HG03521 (cell line): ENCODE measurements around the gene PRKAR2A.

Experiments
- ATAC-seq: cut with Tn5 transposase; IDR thresholded peaks from one replicate; pipeline ENCODE4 v1.9.1; 2021; ENCODE audit warnings: mild to moderate bottlenecking, moderate library complexity; ENCODE audit not compliant: unreplicated experiment

Gene PRKAR2A

GRCh38 chr3:48847504-48848423 is at the start of gene PRKAR2A:
TSS of gene PRKAR2A (minus strand) at chr3:48847874. CDS start at chr3:48847596, 278 bp downstream.
- peak; percentile 90 for ATAC-seq

GRCh38 chr3:48896936-48897335 is 49.3 kb upstream of the PRKAR2A start:
- ATAC-seq, result no peak

GRCh38 chr3:48894516-48894915 is 46.8 kb upstream of the PRKAR2A start:
- ATAC-seq, result no peak

- ATAC-seq, result no peak
Observed at GRCh38 chr3:48891606-48892005, 43.9 kb upstream of the PRKAR2A start.

- no peak for ATAC-seq
Observed at GRCh38 chr3:48885753-48886152, 38.1 kb upstream of the PRKAR2A start.

- no peak for ATAC-seq
Observed at GRCh38 chr3:48881652-48882114, 34.0 kb upstream of the PRKAR2A start.

- ATAC-seq, result no peak
Observed at GRCh38 chr3:48881006-48881405, 33.3 kb upstream of the PRKAR2A start.

- ATAC-seq, result no peak
Observed at GRCh38 chr3:48879994-48880377, 32.3 kb upstream of the PRKAR2A start.

- no peak for ATAC-seq
Observed at GRCh38 chr3:48879307-48879993, 31.8 kb upstream of the PRKAR2A start.

- no peak for ATAC-seq
Observed at GRCh38 chr3:48877671-48878070, 30.0 kb upstream of the PRKAR2A start.

GRCh38 chr3:48863122-48863521 is 15.4 kb upstream of the PRKAR2A start:
- no peak for ATAC-seq

- ATAC-seq, result no peak
Observed at GRCh38 chr3:48859206-48859605, 11.5 kb upstream of the PRKAR2A start.

GRCh38 chr3:48858709-48859108 is 11.0 kb upstream of the PRKAR2A start:
- ATAC-seq, result no peak

- ATAC-seq, result no peak
Observed at GRCh38 chr3:48857641-48858040, 10.0 kb upstream of the PRKAR2A start.

GRCh38 chr3:48856469-48856868 is 8.8 kb upstream of the PRKAR2A start:
- no peak for ATAC-seq

- no peak for ATAC-seq
Observed at GRCh38 chr3:48855681-48856447, 8.2 kb upstream of the PRKAR2A start.

GRCh38 chr3:48852151-48852550 is 4.5 kb upstream of the PRKAR2A start:
- ATAC-seq, result no peak

GRCh38 chr3:48851407-48851806 is 3.7 kb upstream of the PRKAR2A start:
- ATAC-seq, result no peak

- ATAC-seq, result no peak
Observed at GRCh38 chr3:48848816-48849515, 1.3 kb upstream of the PRKAR2A start.

- peak; percentile 29 for ATAC-seq
Observed at GRCh38 chr3:48847053-48847503, 596 bp downstream of the PRKAR2A start.
